ENCODE results near the gene MSRB1. TPM values are rescaled to one million over a fixed set of nuclear protein-coding genes. Genes with fewer than 3 reads are reported as not detected.

MSRB1 gene
- total and polyA plus RNA-seq, 8 donors: 9.8 to 66.7 (median 14.9) TPM

DNA sequence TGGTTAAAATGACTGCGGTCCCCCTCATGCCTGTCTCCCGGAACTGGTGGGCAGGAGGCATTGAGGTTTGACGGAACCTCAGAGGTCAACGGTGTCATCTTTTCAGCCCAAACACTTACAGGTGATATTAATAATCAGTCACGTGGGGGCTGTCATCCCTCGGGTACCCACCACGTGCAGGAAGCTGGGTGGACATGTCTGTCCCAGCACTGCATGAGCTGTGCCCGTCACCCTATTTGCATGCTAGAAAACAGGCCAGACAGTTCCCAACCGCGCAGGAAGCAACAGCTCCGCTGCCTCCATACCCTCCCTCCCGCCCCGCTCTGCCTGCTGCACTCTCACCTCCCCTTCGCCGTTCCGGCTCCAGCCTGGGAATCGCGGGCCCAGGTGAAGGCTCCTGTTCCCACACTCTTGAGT lies 48.1 kb upstream of the MSRB1 start:
- Histone ChIP-seq H3K4me3 (peak overlapping the region in 1 of 2 donors; percentile 46), H3K27ac (no peak overlapping the region), H3K4me1 (peaks cover 17 to 37% of the 10 kb centered on the region in 2 donors), H3K36me3 (peaks cover 0 to 13% of the 10 kb centered on the region in 2 donors), H3K27me3 (peaks cover 29 to 41% of the 10 kb centered on the region in 2 donors), H3K9me3 (peaks cover 0 to 5% of the 10 kb centered on the region in 2 donors)
- intact Hi-C loops (cut with DNase I): no loop called here
- DNase-seq: peak in 1 of 4 donors; percentile 79
- no peak for TF ChIP-seq CTCF (IDR thresholded peaks at IDR 0.05)
- peak; percentile 2 for ATAC-seq

GRCh38 chr16:1990351-1991134 lies 47.5 kb upstream of the MSRB1 start:
- no peak for TF ChIP-seq CTCF (IDR thresholded peaks at IDR 0.05)
- peak; percentile 5 for ATAC-seq
- Histone ChIP-seq H3K4me3 (peak overlapping the region in 1 of 2 donors; percentile 16), H3K36me3 (peaks cover 0 to 19% of the 10 kb centered on the region in 2 donors), H3K9me3 (peaks cover 0 to 5% of the 10 kb centered on the region in 2 donors), H3K27me3 (peaks cover 29 to 41% of the 10 kb centered on the region in 2 donors), H3K27ac (no peak overlapping the region), H3K4me1 (peaks cover 18 to 41% of the 10 kb centered on the region in 2 donors)
- intact Hi-C loops (cut with DNase I): no loop called here
- peak in 2 of 4 donors; percentile 32 to 79 for DNase-seq

- Histone ChIP-seq H3K36me3 (peaks cover 0 to 24% of the 10 kb centered on the region in 2 donors), H3K9me3 (peaks cover 0 to 5% of the 10 kb centered on the region in 2 donors), H3K4me1 (peaks cover 23 to 46% of the 10 kb centered on the region in 2 donors), H3K27ac (no peak overlapping the region), H3K4me3 (peak overlapping the region in 1 of 2 donors; percentile 16), H3K27me3 (peaks cover 29 to 41% of the 10 kb centered on the region in 2 donors)
- ATAC-seq (no peak), DNase-seq (no peak)
- no peak for TF ChIP-seq CTCF (IDR thresholded peaks at IDR 0.05)
- intact Hi-C loops (cut with DNase I): no loop called here
These were observed 47.0 kb upstream of the MSRB1 start for GRCh38 chr16:1990101-1990350.

DNA sequence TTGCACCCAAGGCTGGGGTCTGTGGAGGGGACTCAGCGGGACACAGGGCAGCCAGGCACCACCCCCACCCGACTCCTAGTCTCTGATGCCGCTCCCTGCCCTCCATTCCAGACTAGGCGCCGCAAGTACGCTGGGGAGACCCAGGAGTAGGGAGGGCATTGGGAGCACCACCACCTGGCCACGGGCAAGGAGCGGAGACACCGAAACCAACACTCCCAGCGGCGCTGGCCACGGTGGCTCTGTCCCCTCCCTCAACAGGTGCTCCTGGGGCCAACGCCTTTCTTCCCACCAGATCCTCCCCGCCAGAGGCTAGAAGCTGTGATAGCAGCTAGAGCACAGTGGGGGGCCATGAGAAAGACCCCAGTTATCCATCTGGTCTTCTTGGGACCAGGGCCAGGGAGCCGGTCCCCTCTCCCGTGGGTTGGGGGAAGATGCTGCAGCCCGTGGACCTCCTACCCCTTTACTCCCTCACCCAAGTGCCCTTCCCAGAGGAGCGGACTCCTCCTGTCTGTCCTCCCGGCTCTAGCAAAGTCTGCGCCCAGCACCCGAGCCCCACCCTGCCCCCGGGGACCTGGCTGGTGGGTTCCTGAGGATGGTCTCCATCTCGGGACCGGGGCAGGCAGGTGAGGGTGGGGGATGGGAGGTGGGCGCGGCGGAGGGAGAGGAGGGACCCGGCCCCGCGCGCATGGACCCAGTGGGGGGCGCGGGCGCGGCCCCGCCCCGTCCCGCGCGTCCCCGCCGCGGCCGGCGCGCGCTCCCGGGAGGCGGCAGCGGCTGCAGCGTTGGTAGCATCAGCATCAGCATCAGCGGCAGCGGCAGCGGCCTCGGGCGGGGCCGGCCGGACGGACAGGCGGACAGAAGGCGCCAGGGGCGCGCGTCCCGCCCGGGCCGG lies 46.5 kb upstream of the MSRB1 start, which contains the start of gene SYNGR3:
TSS of gene SYNGR3 (plus strand) at position 762 of the 892 bp plus-strand sequence. CDS start 133 bp downstream, outside the sequence.
- Histone ChIP-seq H3K27me3 (peaks cover 29 to 41% of the 10 kb centered on the region in 2 donors), H3K9me3 (peaks cover 0 to 5% of the 10 kb centered on the region in 2 donors), H3K4me3 (peak within 1 kb of the TSS in 1 of 2 donors; percentile 16), H3K4me1 (peaks cover 28 to 52% of the 10 kb centered on the region in 2 donors), H3K27ac (no peak within 1 kb of the TSS), H3K36me3 (peaks cover 0 to 24% of the 10 kb centered on the region in 2 donors)
- no peak for TF ChIP-seq CTCF (IDR thresholded peaks at IDR 0.05)
- DNase-seq (peak in 1 of 4 donors; percentile 80), ATAC-seq (no peak)
- intact Hi-C loops (cut with DNase I): no loop called here

GRCh38 chr16:1987198-1987597 lies 44.2 kb upstream of the MSRB1 start:
- H3K27me3 ChIP-seq: peaks cover 29 to 56% of the 10 kb centered on the region in 2 donors
- no peak for TF ChIP-seq CTCF (IDR thresholded peaks at IDR 0.05)
- DNase-seq: no peak
- H3K36me3 ChIP-seq: peaks cover 0 to 24% of the 10 kb centered on the region in 2 donors
- no peak overlapping the region for H3K27ac ChIP-seq
- intact Hi-C loops (cut with DNase I): no loop called here
- no peaks in the 10 kb centered on the region for H3K9me3 ChIP-seq
- no peak overlapping the region for H3K4me3 ChIP-seq
- no peak for ATAC-seq
- peaks cover 33 to 53% of the 10 kb centered on the region in 2 donors for H3K4me1 ChIP-seq
